ENCODE results near the gene ALG14. TPM values are rescaled to one million over a fixed set of nuclear protein-coding genes. Genes with fewer than 3 reads are reported as not detected.

Gene ALG14
- total RNA-seq, 1 experiment from 2014 or later: 5.7 TPM

DNA sequence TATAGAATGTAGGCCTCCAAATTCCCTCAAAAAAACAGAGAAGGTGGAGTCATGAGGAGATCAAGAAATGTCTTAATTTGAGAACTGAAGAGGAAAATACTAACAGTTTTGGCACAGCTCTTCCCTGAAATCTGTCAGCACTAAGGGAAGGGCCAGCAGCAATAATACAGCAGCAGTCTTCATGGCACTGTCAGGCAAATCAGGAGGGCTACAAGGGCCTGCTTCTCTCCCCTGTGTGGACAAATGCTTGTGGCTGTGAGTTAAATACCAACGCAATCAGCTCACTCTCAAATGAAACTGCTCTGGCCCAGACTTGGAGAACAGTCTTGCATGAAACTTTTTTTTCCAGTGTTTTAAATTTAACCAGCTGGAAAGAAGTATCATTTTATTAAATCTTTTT, 125.3 kb downstream of the ALG14 start:
- no peaks in the 10 kb centered on the region for H3K27me3 ChIP-seq (ENCODE audit: insufficient read depth, low read length)
- no TSS peak for BruUV-seq (replicated peaks)
- CTCF ChIA-PET: no interaction called here

DNA sequence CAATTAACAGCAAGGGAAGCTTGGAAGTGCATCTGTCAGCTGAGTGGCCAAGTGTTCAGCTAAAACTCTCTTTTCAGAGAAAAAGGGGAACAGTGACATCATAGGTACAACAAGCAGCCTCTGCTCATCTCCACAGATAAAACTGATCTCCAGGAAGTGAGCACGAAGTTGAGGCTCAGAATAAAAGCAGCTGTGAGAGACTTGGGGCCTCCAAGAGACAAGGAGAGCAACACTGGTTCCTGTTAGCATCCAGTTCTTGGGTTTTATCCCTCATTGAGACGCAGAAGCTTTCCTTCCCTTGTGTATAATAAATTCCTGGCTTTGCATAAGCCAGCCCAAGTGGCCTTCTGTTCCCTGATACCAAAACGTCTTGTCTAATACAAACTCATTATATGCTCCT, 125.9 kb downstream of the ALG14 start:
- no peak overlapping the region for H3K9ac ChIP-seq (ENCODE audit: low read length)
- DNase-seq (ENCODE audit: low read depth, low spot score) (no peak), ATAC-seq (no peak)
- POLR2A ChIA-PET: no interaction called here
- no peak overlapping the region for H3K4me3 ChIP-seq (replicated peaks in 1 of 2; ENCODE audit: low read depth in 1 of 2, low read length in 2 of 2)
- H3K9me3 ChIP-seq (ENCODE audit: control insufficient read depth in 1 of 2, insufficient read depth in 1 of 2, low read depth in 1 of 2, low read length in 2 of 2): no peaks in the 10 kb centered on the region
- H3K27ac ChIP-seq (ENCODE audit: low read depth, low read length): no peak overlapping the region
- no peaks in the 10 kb centered on the region for H3K36me3 ChIP-seq (ENCODE audit: control insufficient read depth in 1 of 2, insufficient read depth in 2 of 2, low read length in 2 of 2)
- RAD21 ChIA-PET (ENCODE audit: low non-redundant PET in 1 of 2, low total read pairs in 2 of 2, uncharacterized antibody in 2 of 2, unreplicated experiment in 2 of 2): no interaction called here
- H3K4me1 ChIP-seq (ENCODE audit: control insufficient read depth in 1 of 2, insufficient read depth in 2 of 2, low read length in 2 of 2): peaks cover 4 to 6% of the 10 kb centered on the region in 2 experiments; a peak in 3 of 4 replicates
- H3K4me2 ChIP-seq (ENCODE audit: low read length): no peak overlapping the region
- TF ChIP-seq ELF1 (IDR thresholded peaks at IDR 0.05; ENCODE audit: borderline replicate concordance, low read depth): no peak
- TF ChIP-seq JUND (IDR thresholded peaks at IDR 0.05): no peak
- no peak for TF ChIP-seq YY1 (IDR thresholded peaks at IDR 0.05; ENCODE audit: extremely low read depth, insufficient replicate concordance, low read depth, low read length)
- TF ChIP-seq TCF7L2 (IDR thresholded peaks at IDR 0.05; ENCODE audit: borderline replicate concordance, extremely low read depth, insufficient read depth, insufficient read length): no peak
- no peak for TF ChIP-seq RAD21 (IDR thresholded peaks at IDR 0.05; ENCODE audit: low read depth)
- TF ChIP-seq, protein P1, sequence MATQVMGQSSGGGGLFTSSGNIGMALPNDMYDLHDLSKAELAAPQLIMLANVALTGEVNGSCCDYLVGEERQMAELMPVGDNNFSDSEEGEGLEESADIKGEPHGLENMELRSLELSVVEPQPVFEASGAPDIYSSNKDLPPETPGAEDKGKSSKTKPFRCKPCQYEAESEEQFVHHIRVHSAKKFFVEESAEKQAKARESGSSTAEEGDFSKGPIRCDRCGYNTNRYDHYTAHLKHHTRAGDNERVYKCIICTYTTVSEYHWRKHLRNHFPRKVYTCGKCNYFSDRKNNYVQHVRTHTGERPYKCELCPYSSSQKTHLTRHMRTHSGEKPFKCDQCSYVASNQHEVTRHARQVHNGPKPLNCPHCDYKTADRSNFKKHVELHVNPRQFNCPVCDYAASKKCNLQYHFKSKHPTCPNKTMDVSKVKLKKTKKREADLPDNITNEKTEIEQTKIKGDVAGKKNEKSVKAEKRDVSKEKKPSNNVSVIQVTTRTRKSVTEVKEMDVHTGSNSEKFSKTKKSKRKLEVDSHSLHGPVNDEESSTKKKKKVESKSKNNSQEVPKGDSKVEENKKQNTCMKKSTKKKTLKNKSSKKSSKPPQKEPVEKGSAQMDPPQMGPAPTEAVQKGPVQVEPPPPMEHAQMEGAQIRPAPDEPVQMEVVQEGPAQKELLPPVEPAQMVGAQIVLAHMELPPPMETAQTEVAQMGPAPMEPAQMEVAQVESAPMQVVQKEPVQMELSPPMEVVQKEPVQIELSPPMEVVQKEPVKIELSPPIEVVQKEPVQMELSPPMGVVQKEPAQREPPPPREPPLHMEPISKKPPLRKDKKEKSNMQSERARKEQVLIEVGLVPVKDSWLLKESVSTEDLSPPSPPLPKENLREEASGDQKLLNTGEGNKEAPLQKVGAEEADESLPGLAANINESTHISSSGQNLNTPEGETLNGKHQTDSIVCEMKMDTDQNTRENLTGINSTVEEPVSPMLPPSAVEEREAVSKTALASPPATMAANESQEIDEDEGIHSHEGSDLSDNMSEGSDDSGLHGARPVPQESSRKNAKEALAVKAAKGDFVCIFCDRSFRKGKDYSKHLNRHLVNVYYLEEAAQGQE (IDR thresholded peaks at IDR 0.05; ENCODE audit: low read depth): no peak
- no peak for TF ChIP-seq POLR2A (IDR thresholded peaks at IDR 0.05; ENCODE audit: borderline replicate concordance, extremely low read depth, insufficient read depth, insufficient read length)
- TF ChIP-seq EZH2 (IDR thresholded peaks at IDR 0.05): no peak
- no peak for TF ChIP-seq EGR1 (IDR thresholded peaks at IDR 0.05; ENCODE audit: low read depth)
- no peak for TF ChIP-seq EZH2phosphoT487 (IDR thresholded peaks at IDR 0.05; ENCODE audit: borderline replicate concordance)
- TF ChIP-seq, protein P2, sequence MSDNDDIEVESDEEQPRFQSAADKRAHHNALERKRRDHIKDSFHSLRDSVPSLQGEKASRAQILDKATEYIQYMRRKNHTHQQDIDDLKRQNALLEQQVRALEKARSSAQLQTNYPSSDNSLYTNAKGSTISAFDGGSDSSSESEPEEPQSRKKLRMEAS (IDR thresholded peaks at IDR 0.05): no peak
- no TSS peak for BruUV-seq (replicated peaks)
- no peaks in the 10 kb centered on the region for H3K9me2 ChIP-seq (ENCODE audit: insufficient read depth)
- no peaks in the 10 kb centered on the region for H4K20me1 ChIP-seq (ENCODE audit: insufficient read depth)
- H2AFZ ChIP-seq (ENCODE audit: low read depth, low read length, poor library complexity, severe bottlenecking): no peak overlapping the region
- no peaks in the 10 kb centered on the region for H3K79me2 ChIP-seq (ENCODE audit: insufficient read depth, low read length)
- intact Hi-C loops (cut with micrococcal nuclease): no loop called here
- CTCF ChIA-PET: no interaction called here
- no peaks in the 10 kb centered on the region for H3K27me3 ChIP-seq (ENCODE audit: insufficient read depth, low read length)

More for the DNA sequence above, 125.3 kb downstream of the ALG14 start:
- H3K36me3 ChIP-seq (ENCODE audit: control insufficient read depth in 1 of 2, insufficient read depth in 2 of 2, low read length in 2 of 2): no peaks in the 10 kb centered on the region
- DNase-seq (ENCODE audit: low read depth, low spot score): no peak
- RAD21 ChIA-PET (ENCODE audit: low non-redundant PET in 1 of 2, low total read pairs in 2 of 2, uncharacterized antibody in 2 of 2, unreplicated experiment in 2 of 2): no interaction called here
- no peaks in the 10 kb centered on the region for H4K20me1 ChIP-seq (ENCODE audit: insufficient read depth)
- no peak for ATAC-seq
- peaks cover 0 to under 1% of the 10 kb centered on the region in 2 experiments; a peak in 2 of 4 replicates for H3K4me1 ChIP-seq (ENCODE audit: control insufficient read depth in 1 of 2, insufficient read depth in 2 of 2, low read length in 2 of 2)
- POLR2A ChIA-PET: no interaction called here
- no peak overlapping the region for H3K27ac ChIP-seq (ENCODE audit: low read depth, low read length)
- H3K9me3 ChIP-seq (ENCODE audit: control insufficient read depth in 1 of 2, insufficient read depth in 1 of 2, low read depth in 1 of 2, low read length in 2 of 2): no peaks in the 10 kb centered on the region
- intact Hi-C loops (cut with micrococcal nuclease): no loop called here
- TF ChIP-seq, protein P2 (IDR thresholded peaks at IDR 0.05): no peak
- no peak for TF ChIP-seq CEBPB (IDR thresholded peaks at IDR 0.05; ENCODE audit: low read depth)
- no peaks in the 10 kb centered on the region for H3K9me2 ChIP-seq (ENCODE audit: insufficient read depth)
- H3K79me2 ChIP-seq (ENCODE audit: insufficient read depth, low read length): no peaks in the 10 kb centered on the region
- H3K9ac ChIP-seq (ENCODE audit: low read length): no peak overlapping the region
- H2AFZ ChIP-seq (ENCODE audit: low read depth, low read length, poor library complexity, severe bottlenecking): no peak overlapping the region
- H3K4me2 ChIP-seq (ENCODE audit: low read length): no peak overlapping the region
- H3K4me3 ChIP-seq (replicated peaks in 1 of 2; ENCODE audit: low read depth in 1 of 2, low read length in 2 of 2): no peak overlapping the region

Measured in HCT116 (cell line).